Astrocyte (in vitro differentiated cells and primary cell): ENCODE data around the gene NFE2L1. TPM values are rescaled to one million over a fixed set of nuclear protein-coding genes. Genes with fewer than 3 reads are reported as not detected.

ENCODE experiments used
- DNase-seq: peaks from one replicate; pipeline ENCODE4 v3.0.0-alpha.2; 2010; ENCODE audit warnings: low read depth
- FAIRE-seq: peaks from 2 replicates; lab custom pipeline; 2011; peaks lifted over from hg19 to GRCh38; lab: Jason Lieb, UNC
- H2AFZ ChIP-seq: 2 replicates; pipeline ENCODE4 v1.6.0; 2012; ENCODE audit warnings: low read depth, low read length, inconsistent platforms
- H3K27ac ChIP-seq: 2 replicates; pipeline ENCODE4 v1.5.1; 2011; ENCODE audit warnings: low read depth, low read length, inconsistent platforms
- H3K27me3 ChIP-seq: 2 replicates; pipeline ENCODE4 v1.6.0; 2011; ENCODE audit warnings: low read length, inconsistent platforms; ENCODE audit not compliant: insufficient read depth
- H3K36me3 ChIP-seq: 2 replicates; pipeline ENCODE4 v1.5.1; 2011; ENCODE audit warnings: low read length, inconsistent platforms; ENCODE audit not compliant: insufficient read depth
- H3K4me1 ChIP-seq: 2 replicates; pipeline ENCODE4 v1.5.1; 2011; ENCODE audit warnings: low read length, inconsistent platforms; ENCODE audit not compliant: insufficient read depth
- H3K4me2 ChIP-seq: 2 replicates; pipeline ENCODE4 v1.6.0; 2012; ENCODE audit warnings: low read length, inconsistent platforms
- H3K4me3 ChIP-seq: 2 replicates; pipeline ENCODE4 v1.5.1; 2011; ENCODE audit warnings: low read depth, mild to moderate bottlenecking, low read length, inconsistent platforms; ENCODE audit not compliant: insufficient read depth
- H3K79me2 ChIP-seq: 2 replicates; pipeline ENCODE4 v1.6.0; 2012; ENCODE audit warnings: mild to moderate bottlenecking, low read length, inconsistent platforms; ENCODE audit not compliant: insufficient read depth
- H3K9ac ChIP-seq: 2 replicates; pipeline ENCODE4 v1.6.0; 2012; ENCODE audit warnings: mild to moderate bottlenecking, low read length, inconsistent platforms
- H3K9me3 ChIP-seq: 2 replicates; pipeline ENCODE4 v1.5.1; 2012; ENCODE audit warnings: low read depth, mild to moderate bottlenecking, low read length, inconsistent platforms; ENCODE audit not compliant: insufficient read depth
- H4K20me1 ChIP-seq: 2 replicates; pipeline ENCODE4 v1.6.0; 2012; ENCODE audit warnings: low read length, inconsistent platforms; ENCODE audit not compliant: insufficient read depth
- H3K27ac Mint-ChIP-seq: one replicate; pipeline ENCODE4 v1.8.0; 2021; ENCODE audit warnings: mild to moderate bottlenecking, mixed read lengths; ENCODE audit not compliant: unreplicated experiment
- H3K27me3 Mint-ChIP-seq: one replicate; pipeline ENCODE4 v1.8.0; 2021; ENCODE audit warnings: low read depth, mixed read lengths; ENCODE audit not compliant: unreplicated experiment
- H3K36me3 Mint-ChIP-seq: one replicate; pipeline ENCODE4 v1.8.0; 2021; ENCODE audit warnings: low read depth, mixed read lengths; ENCODE audit not compliant: unreplicated experiment
- H3K4me1 Mint-ChIP-seq: one replicate; pipeline ENCODE4 v1.8.0; 2021; ENCODE audit warnings: low read depth, mixed read lengths; ENCODE audit not compliant: unreplicated experiment
- H3K4me3 Mint-ChIP-seq: one replicate; pipeline ENCODE4 v1.8.0; 2021; ENCODE audit warnings: mild to moderate bottlenecking, moderate library complexity, mixed read lengths; ENCODE audit not compliant: unreplicated experiment
- H3K9me3 Mint-ChIP-seq: one replicate; pipeline ENCODE4 v1.8.0; 2021; ENCODE audit warnings: mild to moderate bottlenecking, mixed read lengths; ENCODE audit not compliant: unreplicated experiment
- CTCF ChIP-seq: IDR thresholded peaks from 2 replicates; pipeline ENCODE4 v1.5.1; 2011; ENCODE audit warnings: low read depth, mild to moderate bottlenecking, inconsistent platforms, low read length, moderate library complexity; ENCODE audit not compliant: insufficient read depth
- EZH2 ChIP-seq: IDR thresholded peaks from 2 replicates; pipeline ENCODE4 v1.6.1; 2012; ENCODE audit warnings: mild to moderate bottlenecking, low read length, inconsistent platforms; ENCODE audit not compliant: insufficient read depth
- total RNA-seq: library from RNA; stranded (reverse); gene quantifications from 2 replicates; pipeline ENCODE4 v1.2.1, GENCODE V29; 2021

Gene NFE2L1
- total RNA-seq, 1 donor from 2014 or later: 344 TPM

- H4K20me1 ChIP-seq: peaks cover 27% of the 10 kb centered on the region
- peak overlapping the region; percentile 35 for H3K27ac Mint-ChIP-seq
- FAIRE-seq (no peak), DNase-seq (no peak)
- H3K4me3 ChIP-seq: no peak overlapping the region
- peak overlapping the region; percentile 99 for H3K4me3 Mint-ChIP-seq
- no peak for TF ChIP-seq CTCF
- TF ChIP-seq EZH2: no peak
- no peaks in the 10 kb centered on the region for H3K9me3 ChIP-seq
- no peaks in the 10 kb centered on the region for H3K4me1 Mint-ChIP-seq
- H3K27me3 Mint-ChIP-seq: no peaks in the 10 kb centered on the region
- H3K9ac ChIP-seq: no peak overlapping the region
- H3K79me2 ChIP-seq: peaks cover 42% of the 10 kb centered on the region
- H3K36me3 Mint-ChIP-seq: no peaks in the 10 kb centered on the region
- no peak overlapping the region for H3K27ac ChIP-seq
- H3K36me3 ChIP-seq: no peaks in the 10 kb centered on the region
- no peaks in the 10 kb centered on the region for H3K9me3 Mint-ChIP-seq
- H3K27me3 ChIP-seq: no peaks in the 10 kb centered on the region
- H3K4me1 ChIP-seq: peaks cover 6% of the 10 kb centered on the region
- no peak overlapping the region for H2AFZ ChIP-seq
- H3K4me2 ChIP-seq: no peak overlapping the region
Observed at GRCh38 chr17:48102043-48102750, 54.0 kb downstream of the NFE2L1 start.

GRCh38 chr17:48102798-48103715 lies 54.9 kb downstream of the NFE2L1 start:
- H3K4me1 Mint-ChIP-seq: no peaks in the 10 kb centered on the region
- no peak overlapping the region for H3K4me2 ChIP-seq
- H3K27me3 Mint-ChIP-seq: no peaks in the 10 kb centered on the region
- H4K20me1 ChIP-seq: peaks cover 18% of the 10 kb centered on the region
- no peak overlapping the region for H2AFZ ChIP-seq
- no peak for FAIRE-seq
- no peaks in the 10 kb centered on the region for H3K9me3 Mint-ChIP-seq
- peak overlapping the region; percentile 60 for H3K4me3 Mint-ChIP-seq
- peak overlapping the region; percentile 53 for H3K27ac Mint-ChIP-seq
- H3K36me3 Mint-ChIP-seq: no peaks in the 10 kb centered on the region
- H3K79me2 ChIP-seq: peaks cover 38% of the 10 kb centered on the region
- H3K9me3 ChIP-seq: no peaks in the 10 kb centered on the region
- H3K9ac ChIP-seq: no peak overlapping the region
- H3K36me3 ChIP-seq: no peaks in the 10 kb centered on the region
- H3K4me3 ChIP-seq: no peak overlapping the region
- TF ChIP-seq CTCF (no peak), EZH2 (no peak)
- no peak overlapping the region for H3K27ac ChIP-seq
- H3K27me3 ChIP-seq: no peaks in the 10 kb centered on the region
- peaks cover 6% of the 10 kb centered on the region for H3K4me1 ChIP-seq
- no peak for DNase-seq
